Measurements from ENCODE around the gene SPIRE1.

Gene SPIRE1

DNA sequence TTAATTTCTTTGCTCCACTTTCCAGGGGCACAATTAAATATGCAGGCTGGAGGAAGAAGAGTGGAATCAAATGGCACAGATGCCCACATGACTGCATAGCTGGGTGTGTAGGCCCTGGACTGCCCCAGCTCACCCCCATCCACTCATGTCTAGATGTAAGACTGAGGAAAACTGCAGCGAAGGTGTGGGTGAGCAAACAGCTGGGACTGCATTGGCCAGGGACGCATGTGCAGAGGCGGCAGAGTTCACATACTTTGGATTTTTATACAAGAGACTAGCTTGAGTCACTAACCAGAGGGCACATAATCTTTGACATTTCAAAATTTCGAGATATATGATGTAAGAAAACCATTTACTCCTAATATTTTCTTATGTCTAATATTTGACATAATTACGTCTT, 60.1 kb downstream of the SPIRE1 start:
- Histone ChIP-seq H3K79me2 (peaks cover 17% of the 10 kb centered on the region), H3K9ac (no peak overlapping the region), H2AFZ (no peak overlapping the region), H3K27me3 (ENCODE audit: control insufficient read depth, insufficient read depth, low read length) (no peaks in the 10 kb centered on the region), H3K9me3 (ENCODE audit: control insufficient read depth, low read length) (no peaks in the 10 kb centered on the region), H3K4me1 (peaks cover 4% of the 10 kb centered on the region), H3K4me3 (ENCODE audit: low read depth, low read length) (no peak overlapping the region), H3K27ac (no peak overlapping the region), H3K4me2 (ENCODE audit: low read length) (no peak overlapping the region), H3K36me3 (ENCODE audit: control insufficient read depth, insufficient read depth, low read length) (no peaks in the 10 kb centered on the region)
- TF ChIP-seq, protein P1, sequence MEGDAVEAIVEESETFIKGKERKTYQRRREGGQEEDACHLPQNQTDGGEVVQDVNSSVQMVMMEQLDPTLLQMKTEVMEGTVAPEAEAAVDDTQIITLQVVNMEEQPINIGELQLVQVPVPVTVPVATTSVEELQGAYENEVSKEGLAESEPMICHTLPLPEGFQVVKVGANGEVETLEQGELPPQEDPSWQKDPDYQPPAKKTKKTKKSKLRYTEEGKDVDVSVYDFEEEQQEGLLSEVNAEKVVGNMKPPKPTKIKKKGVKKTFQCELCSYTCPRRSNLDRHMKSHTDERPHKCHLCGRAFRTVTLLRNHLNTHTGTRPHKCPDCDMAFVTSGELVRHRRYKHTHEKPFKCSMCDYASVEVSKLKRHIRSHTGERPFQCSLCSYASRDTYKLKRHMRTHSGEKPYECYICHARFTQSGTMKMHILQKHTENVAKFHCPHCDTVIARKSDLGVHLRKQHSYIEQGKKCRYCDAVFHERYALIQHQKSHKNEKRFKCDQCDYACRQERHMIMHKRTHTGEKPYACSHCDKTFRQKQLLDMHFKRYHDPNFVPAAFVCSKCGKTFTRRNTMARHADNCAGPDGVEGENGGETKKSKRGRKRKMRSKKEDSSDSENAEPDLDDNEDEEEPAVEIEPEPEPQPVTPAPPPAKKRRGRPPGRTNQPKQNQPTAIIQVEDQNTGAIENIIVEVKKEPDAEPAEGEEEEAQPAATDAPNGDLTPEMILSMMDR (IDR thresholded peaks at IDR 0.05) = no peak

DNA sequence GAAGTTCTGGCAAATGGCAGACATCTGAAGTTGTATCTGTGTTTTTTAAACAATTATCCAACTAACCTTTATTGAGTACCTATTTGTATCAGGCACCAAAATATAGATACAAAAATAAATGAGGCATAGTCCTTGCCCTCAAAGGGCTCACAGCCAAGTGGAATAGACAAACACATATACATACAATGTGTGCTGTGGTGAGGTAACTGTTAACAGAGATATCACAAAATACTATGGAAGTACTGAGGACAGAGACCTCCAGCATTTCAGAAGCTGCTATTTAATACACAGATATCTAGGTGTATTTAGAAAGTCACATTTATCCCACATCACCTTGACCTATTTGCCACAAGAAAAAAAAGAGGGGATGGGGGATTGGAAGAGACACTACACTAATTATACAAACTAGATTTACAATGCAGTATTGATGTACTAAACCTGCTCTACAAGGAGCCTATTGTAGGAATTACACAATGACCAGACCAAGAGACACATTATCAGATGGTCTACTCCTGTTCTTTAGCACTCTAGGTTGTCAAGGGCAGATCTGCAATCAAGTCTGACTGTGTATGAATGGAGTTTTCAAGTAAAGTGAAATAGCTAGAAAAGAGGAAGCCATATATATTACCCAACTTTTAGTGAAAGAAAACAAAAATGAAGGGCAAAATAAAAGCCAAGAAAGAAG, 62.2 kb downstream of the SPIRE1 start:
- peaks cover 15% of the 10 kb centered on the region for H3K79me2 ChIP-seq
- no peaks in the 10 kb centered on the region for H3K27me3 ChIP-seq (ENCODE audit: control insufficient read depth, insufficient read depth, low read length)
- no peak overlapping the region for H3K9ac ChIP-seq
- H3K27ac ChIP-seq = no peak overlapping the region
- H3K4me1 ChIP-seq = peaks cover 4% of the 10 kb centered on the region
- H3K36me3 ChIP-seq (ENCODE audit: control insufficient read depth, insufficient read depth, low read length) = no peaks in the 10 kb centered on the region
- H3K9me3 ChIP-seq (ENCODE audit: control insufficient read depth, low read length) = no peaks in the 10 kb centered on the region
- TF ChIP-seq, protein P1 (IDR thresholded peaks at IDR 0.05) = no peak
- H2AFZ ChIP-seq = no peak overlapping the region
- H3K4me2 ChIP-seq (ENCODE audit: low read length) = no peak overlapping the region
- H3K4me3 ChIP-seq (ENCODE audit: low read depth, low read length) = no peak overlapping the region

DNA sequence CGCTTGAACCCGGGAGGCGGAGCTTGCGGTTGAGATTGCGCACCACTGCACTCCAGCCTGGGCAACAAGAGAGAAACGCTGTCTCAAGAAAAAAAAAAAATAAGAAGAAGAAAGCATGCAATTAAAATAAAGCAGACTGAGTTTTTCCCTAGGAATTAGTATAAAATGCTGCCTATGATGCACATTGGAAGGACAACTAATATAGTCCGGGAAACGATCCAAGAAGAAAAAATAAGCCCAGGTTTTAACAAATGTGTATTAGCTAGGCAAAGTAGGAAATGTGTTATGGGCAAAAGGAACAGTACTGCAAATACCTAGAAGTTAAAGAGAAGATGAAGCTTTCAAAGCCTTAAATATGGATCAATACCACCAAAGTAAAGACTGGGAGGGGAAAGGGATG, 64.0 kb downstream of the SPIRE1 start:
- H3K4me1 ChIP-seq = no peaks in the 10 kb centered on the region
- H3K27me3 ChIP-seq (ENCODE audit: control insufficient read depth, insufficient read depth, low read length) = no peaks in the 10 kb centered on the region

DNA sequence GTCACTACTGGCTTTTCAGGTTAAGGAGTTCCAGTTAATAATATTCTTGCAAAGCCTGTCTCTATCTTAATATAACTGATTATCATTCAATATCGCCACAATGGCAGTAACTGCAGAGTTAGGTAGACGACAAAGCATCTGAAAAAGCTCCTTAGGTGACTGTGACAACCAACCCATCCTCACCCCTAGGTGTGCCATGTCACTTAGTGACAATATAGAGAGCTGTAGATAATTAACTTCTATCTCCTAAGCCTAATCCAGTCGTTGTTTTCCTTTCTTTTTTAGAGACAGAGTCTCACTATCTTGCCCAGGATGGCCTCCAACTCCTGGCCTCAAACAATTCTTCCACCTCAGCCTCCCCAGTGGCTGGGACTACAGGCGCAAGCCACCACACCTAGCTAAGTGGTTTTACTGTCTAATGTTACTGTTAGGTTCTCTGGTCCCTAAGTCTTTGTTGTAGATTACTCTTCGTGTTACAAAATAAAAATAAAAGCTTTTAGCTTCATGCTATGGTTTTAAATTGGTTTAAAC, 65.2 kb downstream of the SPIRE1 start:
- H2AFZ ChIP-seq = no peak overlapping the region
- no peak overlapping the region for H3K9ac ChIP-seq
- H3K27ac ChIP-seq = no peak overlapping the region
- no peaks in the 10 kb centered on the region for H3K4me1 ChIP-seq
- H3K4me2 ChIP-seq (ENCODE audit: low read length) = no peak overlapping the region
- H3K79me2 ChIP-seq = peaks cover 8% of the 10 kb centered on the region
- no peak overlapping the region for H3K4me3 ChIP-seq (ENCODE audit: low read depth, low read length)
- no peaks in the 10 kb centered on the region for H3K36me3 ChIP-seq (ENCODE audit: control insufficient read depth, insufficient read depth, low read length)
- no peaks in the 10 kb centered on the region for H3K9me3 ChIP-seq (ENCODE audit: control insufficient read depth, low read length)
- no peaks in the 10 kb centered on the region for H3K27me3 ChIP-seq (ENCODE audit: control insufficient read depth, insufficient read depth, low read length)
- TF ChIP-seq, protein P1 (IDR thresholded peaks at IDR 0.05) = no peak

More for the DNA sequence above, 64.0 kb downstream of the SPIRE1 start:
- no peak overlapping the region for H3K4me3 ChIP-seq (ENCODE audit: low read depth, low read length)
- H3K4me2 ChIP-seq (ENCODE audit: low read length) = no peak overlapping the region
- H2AFZ ChIP-seq = no peak overlapping the region
- TF ChIP-seq, protein P1 (IDR thresholded peaks at IDR 0.05) = no peak
- H3K79me2 ChIP-seq = peaks cover 11% of the 10 kb centered on the region
- no peak overlapping the region for H3K9ac ChIP-seq
- no peaks in the 10 kb centered on the region for H3K36me3 ChIP-seq (ENCODE audit: control insufficient read depth, insufficient read depth, low read length)
- no peaks in the 10 kb centered on the region for H3K9me3 ChIP-seq (ENCODE audit: control insufficient read depth, low read length)
- H3K27ac ChIP-seq = no peak overlapping the region

DNA sequence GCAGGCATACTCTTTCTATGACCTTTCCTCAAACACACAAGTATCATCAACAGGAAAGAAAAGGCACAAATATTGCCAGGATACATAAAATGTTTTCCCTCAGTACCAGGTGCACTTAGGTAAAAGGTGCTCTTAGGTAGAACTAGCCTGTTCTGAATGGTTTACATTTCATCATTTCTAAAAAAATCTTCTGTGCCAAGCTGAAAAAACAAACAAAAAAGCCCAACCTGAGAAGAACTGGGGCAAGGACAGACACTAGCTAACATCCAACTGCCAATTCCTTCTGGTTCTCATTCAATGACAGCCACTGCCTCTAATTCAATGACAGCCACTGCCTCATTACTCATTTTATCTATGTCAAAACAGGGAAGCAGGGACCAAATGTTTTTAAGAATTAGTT, 68.5 kb downstream of the SPIRE1 start:
- TF ChIP-seq, protein P1 (IDR thresholded peaks at IDR 0.05) = no peak
- no peak overlapping the region for H3K4me2 ChIP-seq (ENCODE audit: low read length)
- no peak overlapping the region for H3K4me3 ChIP-seq (ENCODE audit: low read depth, low read length)
- no peak overlapping the region for H3K9ac ChIP-seq
- no peaks in the 10 kb centered on the region for H3K9me3 ChIP-seq (ENCODE audit: control insufficient read depth, low read length)
- H3K79me2 ChIP-seq = no peaks in the 10 kb centered on the region
- no peaks in the 10 kb centered on the region for H3K36me3 ChIP-seq (ENCODE audit: control insufficient read depth, insufficient read depth, low read length)
- H2AFZ ChIP-seq = no peak overlapping the region
- H3K27me3 ChIP-seq (ENCODE audit: control insufficient read depth, insufficient read depth, low read length) = no peaks in the 10 kb centered on the region
- no peak overlapping the region for H3K27ac ChIP-seq
- H3K4me1 ChIP-seq = no peaks in the 10 kb centered on the region
